ENCODE data around the gene MGLL.

- TF ChIP-seq, protein P1, sequence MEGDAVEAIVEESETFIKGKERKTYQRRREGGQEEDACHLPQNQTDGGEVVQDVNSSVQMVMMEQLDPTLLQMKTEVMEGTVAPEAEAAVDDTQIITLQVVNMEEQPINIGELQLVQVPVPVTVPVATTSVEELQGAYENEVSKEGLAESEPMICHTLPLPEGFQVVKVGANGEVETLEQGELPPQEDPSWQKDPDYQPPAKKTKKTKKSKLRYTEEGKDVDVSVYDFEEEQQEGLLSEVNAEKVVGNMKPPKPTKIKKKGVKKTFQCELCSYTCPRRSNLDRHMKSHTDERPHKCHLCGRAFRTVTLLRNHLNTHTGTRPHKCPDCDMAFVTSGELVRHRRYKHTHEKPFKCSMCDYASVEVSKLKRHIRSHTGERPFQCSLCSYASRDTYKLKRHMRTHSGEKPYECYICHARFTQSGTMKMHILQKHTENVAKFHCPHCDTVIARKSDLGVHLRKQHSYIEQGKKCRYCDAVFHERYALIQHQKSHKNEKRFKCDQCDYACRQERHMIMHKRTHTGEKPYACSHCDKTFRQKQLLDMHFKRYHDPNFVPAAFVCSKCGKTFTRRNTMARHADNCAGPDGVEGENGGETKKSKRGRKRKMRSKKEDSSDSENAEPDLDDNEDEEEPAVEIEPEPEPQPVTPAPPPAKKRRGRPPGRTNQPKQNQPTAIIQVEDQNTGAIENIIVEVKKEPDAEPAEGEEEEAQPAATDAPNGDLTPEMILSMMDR (IDR thresholded peaks at IDR 0.05; ENCODE audit: low read depth, low read length, missing input control) = no peak
- no peak for TF ChIP-seq HNF4G (IDR thresholded peaks at IDR 0.05)
- no peak for TF ChIP-seq SP1 (IDR thresholded peaks at IDR 0.05)
- TF ChIP-seq RAD21 (IDR thresholded peaks at IDR 0.05) = no peak
- no peak for TF ChIP-seq TAF1 (conservative IDR thresholded peaks at IDR 0.05)
- TF ChIP-seq GABPA (IDR thresholded peaks at IDR 0.05 in 1 of 2, conservative IDR thresholded peaks at IDR 0.05 in 1 of 2) = no peak
- no peak for TF ChIP-seq YY1 (IDR thresholded peaks at IDR 0.05)
- no peak for TF ChIP-seq EGR1 (IDR thresholded peaks at IDR 0.05; ENCODE audit: low read depth in 2 of 2)
Measured at GRCh38 chr3:127718245-127718915, 103.9 kb downstream of the MGLL start.
